Rectal smooth muscle tissue (tissue), 1 donor: Measurements from ENCODE around the gene ZNF335.
"Not testable (repeated sequence)": the region's sequence is repeated elsewhere in the genome, so short reads cannot be mapped to it uniquely, and the experiment has no call there.

ENCODE experiments used
- H3K27ac ChIP-seq: one replicate; pipeline ENCODE4 v1.7.0; 2013; ENCODE audit warnings: low read depth, low read length, inconsistent platforms
- H3K27me3 ChIP-seq: one replicate; pipeline ENCODE4 v1.7.0; 2013; ENCODE audit warnings: low read length; ENCODE audit not compliant: control insufficient read depth, insufficient read depth
- H3K36me3 ChIP-seq: one replicate; pipeline ENCODE4 v1.7.0; 2013; ENCODE audit warnings: low read length; ENCODE audit not compliant: control insufficient read depth, insufficient read depth
- H3K4me1 ChIP-seq: one replicate; pipeline ENCODE4 v1.7.0; 2013; ENCODE audit warnings: low read length; ENCODE audit not compliant: control insufficient read depth, insufficient read depth
- H3K4me3 ChIP-seq: one replicate; pipeline ENCODE4 v1.7.0; 2013; ENCODE audit warnings: low read length
- H3K9ac ChIP-seq: one replicate; pipeline ENCODE4 v1.7.0; 2013; ENCODE audit warnings: low read length

ZNF335 gene

DNA sequence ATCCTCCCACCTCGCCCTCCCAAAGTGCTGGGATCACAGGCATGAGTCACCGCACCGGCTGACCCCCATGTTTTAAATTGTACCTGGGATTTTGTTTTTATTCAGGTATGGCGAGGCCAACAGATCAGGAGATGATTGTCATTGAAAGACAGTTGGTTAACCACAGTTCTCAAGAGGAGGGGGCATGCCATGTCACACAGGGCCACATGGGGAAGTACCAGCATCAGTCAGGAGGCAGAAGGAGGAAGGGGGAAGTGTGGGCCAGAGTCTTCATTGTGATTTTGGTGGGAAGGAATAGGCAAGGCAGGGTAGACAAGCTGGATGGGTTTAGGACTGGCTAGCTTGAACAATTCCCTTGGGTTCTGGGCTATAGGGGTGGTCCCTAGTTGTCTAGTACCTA, 26.8 kb upstream of the ZNF335 start:
- Histone ChIP-seq H3K9ac (no peak overlapping the region), H3K27ac (no peak overlapping the region), H3K4me1 (no peaks in the 10 kb centered on the region), H3K4me3 (no peak overlapping the region), H3K36me3 (no peaks in the 10 kb centered on the region), H3K27me3 (peaks cover 3% of the 10 kb centered on the region)

DNA sequence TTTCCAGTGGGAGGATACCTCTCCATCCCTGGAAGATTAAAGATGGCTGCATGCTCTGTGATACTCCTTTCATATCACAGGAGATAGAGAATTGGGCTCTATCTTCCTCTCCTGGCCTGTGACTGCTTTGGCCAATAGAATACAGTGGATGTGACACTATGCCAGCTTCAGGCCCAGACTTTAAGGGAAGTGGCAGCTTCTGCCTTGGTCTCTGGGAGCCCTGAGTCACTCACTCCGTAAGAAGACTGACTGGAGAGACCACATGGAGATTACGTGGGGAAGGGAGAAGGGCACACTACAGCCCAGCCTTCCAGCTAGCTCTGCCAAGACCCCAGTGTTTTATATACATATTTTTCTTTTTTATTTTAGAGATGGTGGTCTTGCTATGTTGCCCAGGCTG, 26.3 kb upstream of the ZNF335 start:
- no peak overlapping the region for H3K4me3 ChIP-seq
- no peak overlapping the region for H3K27ac ChIP-seq
- H3K27me3 ChIP-seq, result peaks cover 3% of the 10 kb centered on the region
- H3K4me1 ChIP-seq, result no peaks in the 10 kb centered on the region
- no peak overlapping the region for H3K9ac ChIP-seq
- no peaks in the 10 kb centered on the region for H3K36me3 ChIP-seq

DNA sequence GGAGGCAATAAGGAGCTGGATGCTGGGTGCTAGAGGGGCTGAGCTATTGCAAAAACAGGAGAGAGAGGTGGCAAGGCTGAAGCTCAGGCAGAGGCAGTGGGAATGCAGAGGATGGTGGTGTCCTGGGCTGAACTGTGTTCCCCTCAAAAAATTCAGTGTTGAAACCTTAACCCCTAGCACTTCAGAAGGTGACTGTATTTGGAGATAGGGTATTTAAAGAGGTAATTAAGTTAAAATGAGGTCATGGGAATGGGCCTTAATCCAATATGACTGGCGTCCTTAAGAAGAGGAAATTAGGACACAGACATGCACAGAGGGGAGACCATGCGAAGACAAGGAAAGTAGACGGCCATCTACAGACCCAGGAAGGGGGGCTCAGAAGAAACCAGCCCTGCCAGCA, 25.2 kb upstream of the ZNF335 start:
- no peaks in the 10 kb centered on the region for H3K36me3 ChIP-seq
- no peaks in the 10 kb centered on the region for H3K4me1 ChIP-seq
- H3K27me3 ChIP-seq, result peaks cover 3% of the 10 kb centered on the region
- H3K27ac ChIP-seq, result no peak overlapping the region
- no peak overlapping the region for H3K4me3 ChIP-seq
- no peak overlapping the region for H3K9ac ChIP-seq

- not testable (repeated sequence) for H3K4me3 ChIP-seq
These were observed 23.6 kb upstream of the ZNF335 start for GRCh38 chr20:45995495-45996097.

DNA sequence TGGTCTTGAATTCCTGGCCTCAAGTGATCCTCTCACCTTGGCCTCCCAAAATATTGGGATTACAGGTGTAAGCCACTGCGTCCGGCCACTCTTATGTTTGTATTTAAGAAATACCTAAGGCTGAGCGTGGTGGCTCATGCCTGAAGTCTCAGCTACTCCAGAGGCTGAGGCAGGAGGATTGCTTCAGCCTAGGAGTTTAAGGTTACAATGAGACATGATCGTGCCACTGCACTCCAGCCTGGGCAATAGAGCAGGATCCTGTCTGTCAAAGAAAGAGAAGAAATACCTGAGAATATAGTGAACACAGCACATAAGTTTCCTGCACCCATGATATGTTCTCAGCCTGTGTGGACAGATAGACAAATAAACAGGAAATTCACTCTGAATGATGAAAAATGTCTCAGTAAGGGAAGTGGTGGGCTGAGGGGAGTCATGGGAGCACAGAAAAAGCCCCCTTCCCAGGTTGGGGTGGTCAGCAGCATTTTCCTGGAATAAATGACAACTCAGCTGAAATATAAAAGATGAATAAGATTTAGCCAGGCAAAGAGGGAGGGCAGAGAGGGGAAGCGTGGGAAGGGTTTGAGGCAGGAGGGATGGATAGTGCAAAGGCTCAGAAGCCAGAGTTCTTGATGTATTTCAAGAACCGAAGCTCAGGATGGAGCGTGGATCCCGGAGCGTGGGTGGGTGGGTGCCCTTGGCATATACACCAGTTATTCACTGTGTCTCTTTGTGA, 22.9 kb upstream of the ZNF335 start:
- H3K4me1 ChIP-seq, result no peaks in the 10 kb centered on the region
- no peak overlapping the region for H3K27ac ChIP-seq
- no peak overlapping the region for H3K4me3 ChIP-seq
- no peak overlapping the region for H3K9ac ChIP-seq
- H3K36me3 ChIP-seq, result no peaks in the 10 kb centered on the region
- H3K27me3 ChIP-seq, result peaks cover 3% of the 10 kb centered on the region

More at GRCh38 chr20:45995495-45996097, 23.6 kb upstream of the ZNF335 start:
- H3K4me1 ChIP-seq, H3K27ac ChIP-seq, H3K36me3 ChIP-seq, H3K27me3 ChIP-seq, H3K9ac ChIP-seq: not testable (repeated sequence)

GRCh38 chr20:45993197-45993951, 21.4 kb upstream of the ZNF335 start:
- Histone ChIP-seq H3K4me3 (no peak overlapping the region), H3K27me3 (peaks cover 3% of the 10 kb centered on the region), H3K36me3 (no peaks in the 10 kb centered on the region), H3K27ac (no peak overlapping the region), H3K4me1 (no peaks in the 10 kb centered on the region), H3K9ac (no peak overlapping the region)

GRCh38 chr20:45991616-45992015, 19.6 kb upstream of the ZNF335 start:
- Histone ChIP-seq H3K4me1 (no peaks in the 10 kb centered on the region), H3K4me3 (no peak overlapping the region), H3K9ac (no peak overlapping the region), H3K27me3 (no peaks in the 10 kb centered on the region), H3K36me3 (no peaks in the 10 kb centered on the region), H3K27ac (no peak overlapping the region)

GRCh38 chr20:45988830-45989229, 16.8 kb upstream of the ZNF335 start:
- not testable (repeated sequence) for H3K4me3 ChIP-seq, H3K27me3 ChIP-seq, H3K9ac ChIP-seq, H3K27ac ChIP-seq, H3K4me1 ChIP-seq, H3K36me3 ChIP-seq

DNA sequence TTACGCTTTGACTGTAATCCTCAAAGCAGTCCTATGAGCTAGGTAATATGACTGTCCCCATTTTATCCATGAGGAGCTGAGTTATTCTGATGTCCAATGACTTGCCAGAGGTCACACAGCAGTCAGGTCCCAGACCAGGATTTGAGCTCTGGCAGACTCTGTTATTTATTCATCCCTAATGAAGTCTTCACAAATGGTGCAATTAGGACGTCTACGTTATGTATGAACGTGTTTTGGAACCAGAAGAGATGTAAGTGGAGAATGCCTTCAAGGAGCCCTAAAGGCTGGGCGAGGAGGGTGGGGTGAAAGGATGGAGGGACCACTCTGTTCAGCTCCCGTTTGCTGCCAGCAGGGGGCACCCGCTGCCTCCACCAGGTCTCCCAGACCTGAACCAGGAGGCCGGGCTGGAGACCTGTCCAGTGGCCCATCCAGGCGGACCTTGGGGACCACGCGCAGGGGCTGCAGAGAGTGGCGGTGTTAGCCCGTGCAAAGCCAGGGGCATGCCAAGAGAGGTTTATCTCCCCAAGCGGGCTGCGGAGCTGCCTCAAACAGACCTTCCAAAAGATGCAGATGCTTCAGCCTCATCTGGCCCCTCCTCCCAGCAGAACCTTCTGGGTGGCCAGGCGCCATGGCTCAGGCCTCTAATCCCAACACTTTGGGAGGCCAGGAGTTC, 15.2 kb upstream of the ZNF335 start:
- H3K4me1 ChIP-seq, result no peaks in the 10 kb centered on the region
- no peak overlapping the region for H3K27ac ChIP-seq
- no peak overlapping the region for H3K9ac ChIP-seq
- H3K36me3 ChIP-seq, result no peaks in the 10 kb centered on the region
- no peaks in the 10 kb centered on the region for H3K27me3 ChIP-seq
- H3K4me3 ChIP-seq, result no peak overlapping the region

- Histone ChIP-seq H3K4me3 (no peak overlapping the region), H3K27me3 (no peaks in the 10 kb centered on the region)
These were observed 13.6 kb upstream of the ZNF335 start for GRCh38 chr20:45985573-45985972.

GRCh38 chr20:45983279-45983743, 11.3 kb upstream of the ZNF335 start:
- Histone ChIP-seq H3K36me3 (no peaks in the 10 kb centered on the region), H3K4me3 (no peak overlapping the region), H3K27me3 (no peaks in the 10 kb centered on the region), H3K9ac (no peak overlapping the region), H3K4me1 (no peaks in the 10 kb centered on the region), H3K27ac (no peak overlapping the region)

More at GRCh38 chr20:45985573-45985972, 13.6 kb upstream of the ZNF335 start:
- Histone ChIP-seq H3K27ac (no peak overlapping the region), H3K4me1 (no peaks in the 10 kb centered on the region), H3K36me3 (no peaks in the 10 kb centered on the region), H3K9ac (no peak overlapping the region)

- Histone ChIP-seq H3K9ac (no peak overlapping the region), H3K36me3 (no peaks in the 10 kb centered on the region), H3K27ac (no peak overlapping the region), H3K27me3 (no peaks in the 10 kb centered on the region), H3K4me1 (no peaks in the 10 kb centered on the region), H3K4me3 (no peak overlapping the region)
These were observed 9.3 kb upstream of the ZNF335 start for GRCh38 chr20:45981261-45981660.
